HG03039 (cell line): Measurements from ENCODE around the gene NPB.

ENCODE experiments used
- ATAC-seq: cut with Tn5 transposase; IDR thresholded peaks from one replicate; pipeline ENCODE4 v1.9.1; 2021; ENCODE audit warnings: mild to moderate bottlenecking, moderate library complexity; ENCODE audit not compliant: unreplicated experiment

The NPB gene

DNA sequence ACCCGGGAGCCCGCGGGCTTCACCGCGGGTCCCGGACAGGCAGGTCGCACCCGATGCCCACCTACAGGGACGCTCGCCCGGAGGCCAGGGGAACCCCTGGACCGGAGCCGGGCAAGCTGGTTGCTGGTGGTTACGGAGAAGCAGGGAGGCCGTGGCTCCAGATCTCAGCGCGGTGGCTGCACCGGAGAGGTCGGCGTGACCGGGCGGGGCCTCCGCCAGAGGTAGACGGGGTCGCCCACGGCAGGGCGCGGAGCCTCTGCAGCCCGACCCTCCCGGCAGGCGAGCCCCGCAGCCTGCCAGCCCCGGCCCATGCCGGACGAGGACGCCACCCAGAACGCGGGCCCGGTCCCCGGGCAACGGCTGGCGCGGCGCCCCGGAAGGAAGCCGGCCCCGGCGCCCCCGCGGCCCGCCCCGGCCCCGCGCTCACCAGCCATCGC is 8.8 kb downstream of the NPB start:
- peak; percentile 21 for ATAC-seq

- ATAC-seq, result peak; percentile 65
These were observed 9.4 kb downstream of the NPB start, which contains the start of gene PCYT2 for GRCh38 chr17:81911277-81911961. PCYT2 (minus strand) TSS chr17:81911399; CDS start chr17:81911355, 44 bp downstream.

- no peak for ATAC-seq
These were observed 9.9 kb downstream of the NPB start for GRCh38 chr17:81911969-81912368.

- no peak for ATAC-seq
These were observed 10.6 kb downstream of the NPB start for GRCh38 chr17:81912441-81913309.

DNA sequence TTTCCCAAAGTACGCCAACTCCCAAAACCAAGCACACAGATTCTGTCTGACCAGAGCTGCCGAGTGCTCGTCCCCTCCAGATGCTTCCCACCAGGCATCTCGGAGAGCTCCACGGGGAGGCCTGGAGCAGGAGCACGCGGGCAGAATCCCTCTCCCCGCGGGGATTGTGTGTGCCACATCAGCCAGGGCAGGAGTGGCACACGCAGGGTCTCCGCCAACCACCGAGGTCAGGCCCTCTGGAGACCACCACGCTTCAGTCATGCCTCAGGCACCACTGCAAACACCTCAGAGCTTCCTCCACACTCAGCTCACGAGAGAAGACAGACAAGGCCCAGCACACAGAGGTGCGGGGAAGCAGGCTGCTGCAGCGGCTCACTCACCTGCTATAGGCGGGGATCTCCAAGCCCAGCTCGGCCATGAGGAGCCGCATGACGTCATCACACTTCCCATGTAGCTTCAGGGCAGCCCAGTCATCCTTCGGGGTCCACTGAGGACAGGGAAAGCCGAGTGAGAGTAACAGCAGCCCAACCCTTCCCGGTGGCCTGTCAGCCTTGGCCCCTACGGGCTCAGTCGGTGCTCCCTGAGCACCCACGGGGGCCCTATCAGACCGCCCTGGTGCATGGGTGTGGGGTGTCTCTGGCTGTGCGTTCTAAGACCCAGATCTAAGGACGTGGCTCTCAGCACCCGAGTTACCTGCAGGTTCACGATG is 11.5 kb downstream of the NPB start:
- ATAC-seq, result no peak

- ATAC-seq, result no peak
These were observed 12.2 kb downstream of the NPB start for GRCh38 chr17:81914103-81914850.

DNA sequence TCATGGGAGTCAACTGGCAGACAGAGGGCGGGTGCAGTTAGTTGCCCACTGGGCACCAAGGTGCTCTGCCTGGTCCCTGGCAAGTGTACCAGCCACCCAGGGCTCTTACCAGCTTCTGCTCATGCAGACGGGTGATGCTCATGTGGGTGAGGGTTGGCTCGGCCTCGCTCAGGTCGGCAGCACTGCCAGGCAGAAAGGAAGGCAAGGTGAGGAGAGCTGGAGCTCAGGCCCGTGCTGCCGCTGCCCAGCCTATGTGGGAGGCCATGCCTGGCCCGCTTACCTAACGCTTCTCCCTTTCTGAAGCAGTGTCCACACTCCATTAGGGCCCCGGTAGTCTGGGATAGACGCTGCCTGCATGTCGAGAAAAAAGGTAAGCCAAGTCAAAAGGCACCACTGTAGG is 13.3 kb downstream of the NPB start:
- no peak for ATAC-seq

DNA sequence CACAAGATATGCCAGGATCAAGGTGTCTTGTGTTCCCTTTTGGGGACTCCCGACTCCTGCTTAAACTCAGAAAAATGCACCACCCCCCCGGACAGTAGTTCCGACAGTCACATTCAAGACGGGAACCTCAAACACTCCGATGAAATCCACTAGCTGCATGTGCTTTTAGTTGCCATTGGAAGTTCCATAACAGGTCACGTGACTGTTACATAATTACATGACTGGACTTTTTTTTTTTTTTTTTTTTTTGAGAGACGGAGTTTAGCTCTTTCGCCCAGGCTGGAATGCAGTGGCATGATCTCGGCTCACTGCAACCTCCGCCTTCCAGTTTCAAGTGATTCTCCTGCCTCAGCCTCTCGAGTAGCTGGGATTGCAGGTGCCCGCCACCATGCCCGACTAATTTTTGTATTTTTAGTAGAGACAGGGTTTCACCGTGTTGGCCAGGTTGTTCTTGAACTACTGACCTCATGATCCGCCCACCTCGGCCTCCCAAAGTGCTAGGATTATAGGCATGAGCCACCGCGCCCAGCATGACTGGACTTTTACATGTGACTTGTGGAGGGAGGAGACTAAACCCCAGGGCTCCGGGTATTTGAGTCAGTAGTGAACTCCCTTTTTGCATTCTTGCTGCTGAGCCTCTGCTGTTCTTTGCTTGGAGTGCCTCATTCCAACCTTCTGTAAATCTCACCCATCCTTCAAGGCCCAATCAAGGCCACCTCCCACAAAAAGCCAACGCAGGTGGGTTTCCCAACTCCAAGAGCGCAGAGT is 14.4 kb downstream of the NPB start:
- ATAC-seq, result no peak

GRCh38 chr17:81917565-81918332 is 15.7 kb downstream of the NPB start, which contains the start of gene SIRT7:
SIRT7 (minus strand) TSS chr17:81918176; CDS start chr17:81918131, 45 bp downstream.
- peak; percentile 46 for ATAC-seq

- ATAC-seq, result peak; percentile 10
These were observed 16.3 kb downstream of the NPB start for GRCh38 chr17:81918333-81918669.

- no peak for ATAC-seq
These were observed 17.0 kb downstream of the NPB start for GRCh38 chr17:81918832-81919545.

GRCh38 chr17:81920612-81921536 is 18.8 kb downstream of the NPB start:
- ATAC-seq, result no peak

GRCh38 chr17:81921537-81921862 is 19.5 kb downstream of the NPB start:
- ATAC-seq, result no peak

DNA sequence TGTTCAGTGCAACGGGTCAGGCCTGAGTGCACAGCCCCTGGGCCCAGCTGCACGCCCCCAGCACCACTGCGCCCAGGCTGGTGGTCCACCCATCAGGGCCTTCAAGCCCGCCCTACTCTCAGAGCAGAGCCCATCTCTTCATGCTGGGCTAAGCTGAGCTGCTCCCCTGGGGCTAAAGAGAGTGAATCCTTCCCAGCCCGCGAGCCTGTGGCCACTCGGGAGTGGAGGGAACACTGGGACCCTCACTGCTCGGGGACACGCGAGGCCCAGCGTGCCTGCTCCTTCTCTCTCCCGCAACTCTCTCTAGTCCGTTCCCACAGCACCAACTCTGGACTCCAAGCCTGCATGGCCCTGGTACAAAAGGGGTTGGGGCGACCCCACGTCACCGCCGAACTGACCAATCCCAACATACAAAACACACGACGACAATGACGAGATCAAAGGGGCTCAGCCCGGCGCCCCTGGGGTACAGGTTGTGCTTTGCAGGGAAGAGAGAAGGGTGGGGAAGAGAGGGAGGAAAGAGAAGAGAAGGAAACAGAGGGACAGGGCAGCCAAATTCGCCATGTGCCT is 20.0 kb downstream of the NPB start:
- no peak for ATAC-seq

DNA sequence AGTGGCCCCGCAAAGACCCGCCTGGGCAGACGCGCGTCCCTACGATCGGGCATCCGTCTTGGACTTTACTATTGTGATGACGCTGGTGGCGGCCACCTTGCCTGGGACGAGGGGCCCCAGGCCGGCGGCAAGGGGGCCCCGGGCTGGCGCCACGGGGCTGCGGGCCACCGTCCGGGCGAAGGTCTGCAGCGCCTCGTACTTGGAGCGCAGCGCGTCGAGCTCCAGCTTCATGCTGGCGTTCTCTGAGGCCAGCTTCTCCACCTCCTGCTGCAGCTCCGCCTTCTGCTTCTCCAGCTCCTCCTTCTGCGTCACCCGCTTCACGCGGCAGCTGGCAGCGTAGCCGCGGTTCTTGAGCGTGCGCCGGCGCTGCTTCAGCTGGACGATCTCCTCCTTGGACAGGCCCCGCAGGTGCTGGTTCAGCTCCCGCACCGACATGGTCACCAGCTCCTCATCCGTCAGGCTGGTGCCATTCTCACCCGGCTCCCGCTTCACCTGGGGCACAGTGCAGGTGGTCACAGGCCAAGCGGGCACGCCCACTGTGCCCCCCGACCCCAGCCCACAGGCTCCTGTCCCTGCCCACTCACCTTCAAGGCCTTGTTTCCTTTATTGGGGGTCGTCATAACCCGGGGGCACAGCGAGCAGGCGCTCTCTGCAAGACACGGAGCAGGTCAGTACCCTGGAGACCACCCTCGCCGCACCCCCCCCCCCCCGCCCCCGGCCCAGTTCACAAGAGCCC is 20.7 kb downstream of the NPB start:
- ATAC-seq, result no peak
